Spinal cord (tissue), 10 donors: ENCODE results near the gene KIF22. TPM values are rescaled to one million over a fixed set of nuclear protein-coding genes. Genes with fewer than 3 reads are reported as not detected.
"Not testable (repeated sequence)": the region's sequence is repeated elsewhere in the genome, so short reads cannot be mapped to it uniquely, and the experiment has no call there.

Experiments
- DNase-seq, 6 donors: peaks; one replicate each; pipeline versions ENCODE4 v3.0.0 to v3.0.0-alpha.2; 2013 to 2015; ENCODE audit warnings: low spot score in 6 of 6, low read depth in 4 of 6
- H3K27ac ChIP-seq: one replicate; pipeline ENCODE4 v1.5.1; 2013; ENCODE audit warnings: low read depth, low read length, control low read depth
- H3K27me3 ChIP-seq: one replicate; pipeline ENCODE4 v1.6.1; 2013; ENCODE audit warnings: low read length; ENCODE audit not compliant: control insufficient read depth, insufficient read depth
- H3K36me3 ChIP-seq: one replicate; pipeline ENCODE4 v1.6.1; 2013; ENCODE audit warnings: low read length; ENCODE audit not compliant: control insufficient read depth, insufficient read depth
- H3K4me1 ChIP-seq: one replicate; pipeline ENCODE4 v1.6.1; 2013; ENCODE audit warnings: low read length; ENCODE audit not compliant: control insufficient read depth, insufficient read depth
- H3K4me3 ChIP-seq: one replicate; pipeline ENCODE4 v1.5.1; 2013; ENCODE audit warnings: low read depth, low read length, control low read depth
- H3K9me3 ChIP-seq: one replicate; pipeline ENCODE4 v1.6.1; 2013; ENCODE audit warnings: low read length; ENCODE audit not compliant: control insufficient read depth, insufficient read depth
- WGBS: methylation state at CpG from one replicate; pipeline ENCODE4 v1.1.5; 2013; ENCODE audit warnings: missing lambda C conversion rate; ENCODE audit not compliant: insufficient coverage; 5-methylcytosine and 5-hydroxymethylcytosine counted together
- polyA plus RNA-seq, 2 donors: library from polyadenylated mRNA; unstranded; fragments of 120-200 nt; gene quantifications; one replicate each; pipeline ENCODE4 v1.2.1, GENCODE V29; 2013; ENCODE audit not compliant: insufficient read length in 2 of 2
- total RNA-seq, 2 donors: library from RNA; depleted of rRNA in 1 of 2; stranded (reverse); fragments of 120-200 nt in 1 of 2; fragments of >200 nt in 1 of 2; gene quantifications; one replicate each; pipeline versions ENCODE4 v1.2.3 to v1.2.4, GENCODE V29; 2013 to 2014
- donor health status: healthy.

KIF22 gene
- total and polyA plus RNA-seq, 4 donors: 30.2 to 56.4 (median 49.5) TPM

DNA sequence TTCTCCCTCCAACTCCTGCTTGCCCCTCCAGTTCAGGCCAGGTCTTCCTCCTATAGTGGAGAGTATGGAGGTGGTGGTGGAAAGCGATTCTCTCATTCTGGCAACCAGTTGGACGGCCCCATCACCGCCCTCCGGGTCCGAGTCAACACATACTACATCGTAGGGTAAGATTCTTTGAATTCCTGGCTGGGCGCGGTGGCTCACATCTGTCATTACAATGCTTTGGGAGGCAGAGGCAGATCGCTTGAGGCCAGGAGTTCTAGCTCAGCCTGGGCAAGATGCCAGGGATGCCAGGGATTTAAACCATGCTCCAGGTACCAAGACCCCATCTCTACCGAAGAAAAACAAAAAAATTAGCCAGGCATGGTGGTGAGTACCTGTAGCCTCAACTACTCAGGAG is 11.1 kb upstream of the KIF22 start:
- Histone ChIP-seq H3K9me3 (no peaks in the 10 kb centered on the region), H3K4me1 (no peaks in the 10 kb centered on the region), H3K4me3 (no peak overlapping the region), H3K27ac (no peak overlapping the region), H3K27me3 (no peaks in the 10 kb centered on the region), H3K36me3 (no peaks in the 10 kb centered on the region)
- WGBS: 88% methylated on average over 4 of the region's 10 CpGs
- DNase-seq: no peak

DNA sequence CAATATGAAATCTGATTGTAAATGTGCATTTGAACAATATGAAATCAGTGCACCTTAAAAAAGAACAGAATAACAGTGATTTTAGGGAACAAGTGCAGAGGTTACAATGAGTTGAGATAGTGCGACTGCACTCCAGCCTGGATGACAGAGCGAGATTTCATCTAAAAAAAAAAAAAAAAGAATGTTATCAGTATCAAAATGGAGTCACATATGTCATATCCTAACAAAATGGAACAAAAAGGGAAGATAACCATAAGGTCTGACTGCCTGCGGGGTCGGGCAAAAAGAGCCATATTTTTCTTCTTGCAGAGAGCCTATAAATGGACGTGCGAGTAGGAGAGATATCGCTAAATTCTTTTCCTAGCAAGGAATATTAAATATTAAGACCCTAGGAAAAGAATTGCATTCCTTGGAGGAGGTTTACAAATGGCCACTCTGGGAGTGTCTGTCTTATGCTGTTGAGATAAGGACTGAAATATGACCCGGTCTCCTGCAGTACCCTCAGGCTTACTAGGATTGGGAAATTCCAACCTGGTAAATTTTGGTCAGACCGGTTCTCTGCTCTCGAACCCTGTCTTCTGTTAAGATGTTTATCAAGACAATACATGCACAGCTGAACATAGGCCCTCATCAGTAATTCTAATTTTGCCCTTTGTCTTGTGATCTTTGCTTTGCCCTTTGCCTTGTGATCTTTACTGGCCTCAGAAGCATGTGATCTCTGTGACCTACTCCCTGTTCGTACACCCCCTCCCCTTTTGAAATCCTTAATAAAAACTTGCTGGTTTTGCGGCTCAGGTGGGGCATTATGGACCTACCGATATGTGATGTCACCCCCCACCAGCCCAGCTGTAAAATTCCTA is 7.2 kb upstream of the KIF22 start:
- not testable (repeated sequence) for DNase-seq, H3K36me3 ChIP-seq, H3K27ac ChIP-seq, H3K27me3 ChIP-seq, H3K4me3 ChIP-seq, H3K9me3 ChIP-seq
- peaks cover 12% of the 10 kb centered on the region for H3K4me1 ChIP-seq
- 60% methylated on average over 6 of the region's 13 CpGs for WGBS

DNA sequence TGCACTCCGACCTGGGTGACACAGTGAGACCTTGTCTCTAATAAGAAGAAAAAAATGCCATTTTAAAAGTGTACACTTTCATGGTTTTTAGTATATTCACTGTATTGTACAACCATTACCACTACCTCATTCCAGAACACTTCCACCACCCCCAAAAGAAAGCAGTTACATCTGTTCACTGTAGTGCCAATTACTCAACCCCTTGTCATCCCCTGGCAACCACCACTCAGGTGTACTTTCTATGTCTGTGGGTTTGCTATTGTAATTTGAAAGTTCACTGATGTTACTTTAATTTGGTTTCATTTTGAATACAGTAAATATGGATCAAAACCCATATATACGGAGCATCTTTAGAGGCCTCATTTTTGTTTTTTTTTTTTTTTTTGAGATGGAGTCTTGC is 6.4 kb upstream of the KIF22 start:
- peaks cover 12% of the 10 kb centered on the region for H3K4me1 ChIP-seq
- no peaks in the 10 kb centered on the region for H3K36me3 ChIP-seq
- no peak for DNase-seq

GRCh38 chr16:29784901-29785500 is 5.5 kb upstream of the KIF22 start:
- H3K27ac ChIP-seq: no peak overlapping the region
- H3K4me1 ChIP-seq: peaks cover 18% of the 10 kb centered on the region
- H3K4me3 ChIP-seq: peak overlapping the region; percentile 43
- DNase-seq: peak in 2 of 6 donors; percentile 71 to 79
- 5% methylated on average over 33 of the region's 38 CpGs for WGBS
- H3K9me3 ChIP-seq: no peaks in the 10 kb centered on the region
- no peaks in the 10 kb centered on the region for H3K27me3 ChIP-seq
- H3K36me3 ChIP-seq: no peaks in the 10 kb centered on the region

More for the DNA sequence above, 6.4 kb upstream of the KIF22 start:
- Histone ChIP-seq H3K4me3 (no peak overlapping the region), H3K27ac (no peak overlapping the region), H3K27me3 (no peaks in the 10 kb centered on the region), H3K9me3 (no peaks in the 10 kb centered on the region)
- WGBS: no CpG with 5 or more reads among the region's 2 CpGs

DNA sequence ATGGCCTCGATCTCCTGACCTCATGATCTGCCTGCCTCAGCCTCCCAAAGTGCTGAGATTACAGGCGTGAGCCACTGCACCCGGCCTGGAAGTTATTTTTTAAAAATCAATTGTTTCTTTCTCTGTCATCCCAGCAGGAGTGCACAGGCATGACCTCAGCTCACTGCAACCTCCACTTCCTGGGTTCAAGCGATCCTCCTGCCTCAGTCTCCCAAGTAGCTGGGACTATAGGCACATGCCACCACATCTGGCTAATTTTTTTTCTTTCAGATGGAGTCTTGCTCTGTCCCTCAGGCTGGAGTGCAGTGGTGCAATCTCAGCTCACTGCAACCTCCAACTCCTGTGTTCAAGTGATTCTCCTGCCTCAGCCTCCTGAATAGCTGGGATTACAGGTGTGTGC is 3.4 kb upstream of the KIF22 start:
- DNase-seq, H3K27me3 ChIP-seq, H3K9me3 ChIP-seq, H3K4me3 ChIP-seq, H3K27ac ChIP-seq, H3K36me3 ChIP-seq: not testable (repeated sequence)
- WGBS: 88% methylated on average over 4 of the region's 4 CpGs
- H3K4me1 ChIP-seq: peaks cover 22% of the 10 kb centered on the region

DNA sequence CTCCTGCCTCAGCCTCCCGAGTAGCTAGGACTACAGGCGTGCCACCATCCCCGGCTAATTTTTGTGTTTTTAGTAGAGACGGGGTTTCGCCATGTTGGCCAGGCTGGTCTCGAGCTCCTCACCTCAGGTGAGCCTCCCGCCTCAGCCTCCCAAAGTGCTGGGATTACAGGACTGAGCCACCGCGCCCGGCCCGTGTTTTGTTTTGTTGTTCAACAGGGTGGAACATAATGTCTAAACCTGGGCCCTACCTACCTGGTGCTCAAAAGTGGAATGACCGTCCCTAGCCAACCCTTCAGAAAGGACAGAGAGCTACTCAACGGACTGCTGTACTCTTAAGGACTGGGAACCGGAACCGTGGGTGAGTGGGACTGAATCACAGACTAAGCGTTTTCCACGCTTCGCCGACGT is 772 bp upstream of the KIF22 start:
- Histone ChIP-seq H3K4me3 (peak overlapping the region; percentile 61), H3K27me3 (no peaks in the 10 kb centered on the region), H3K4me1 (peaks cover 28% of the 10 kb centered on the region), H3K27ac (peak overlapping the region; percentile 94), H3K36me3 (no peaks in the 10 kb centered on the region), H3K9me3 (no peaks in the 10 kb centered on the region)
- DNase-seq: no peak
- 57% methylated on average over 14 of the region's 20 CpGs for WGBS

DNA sequence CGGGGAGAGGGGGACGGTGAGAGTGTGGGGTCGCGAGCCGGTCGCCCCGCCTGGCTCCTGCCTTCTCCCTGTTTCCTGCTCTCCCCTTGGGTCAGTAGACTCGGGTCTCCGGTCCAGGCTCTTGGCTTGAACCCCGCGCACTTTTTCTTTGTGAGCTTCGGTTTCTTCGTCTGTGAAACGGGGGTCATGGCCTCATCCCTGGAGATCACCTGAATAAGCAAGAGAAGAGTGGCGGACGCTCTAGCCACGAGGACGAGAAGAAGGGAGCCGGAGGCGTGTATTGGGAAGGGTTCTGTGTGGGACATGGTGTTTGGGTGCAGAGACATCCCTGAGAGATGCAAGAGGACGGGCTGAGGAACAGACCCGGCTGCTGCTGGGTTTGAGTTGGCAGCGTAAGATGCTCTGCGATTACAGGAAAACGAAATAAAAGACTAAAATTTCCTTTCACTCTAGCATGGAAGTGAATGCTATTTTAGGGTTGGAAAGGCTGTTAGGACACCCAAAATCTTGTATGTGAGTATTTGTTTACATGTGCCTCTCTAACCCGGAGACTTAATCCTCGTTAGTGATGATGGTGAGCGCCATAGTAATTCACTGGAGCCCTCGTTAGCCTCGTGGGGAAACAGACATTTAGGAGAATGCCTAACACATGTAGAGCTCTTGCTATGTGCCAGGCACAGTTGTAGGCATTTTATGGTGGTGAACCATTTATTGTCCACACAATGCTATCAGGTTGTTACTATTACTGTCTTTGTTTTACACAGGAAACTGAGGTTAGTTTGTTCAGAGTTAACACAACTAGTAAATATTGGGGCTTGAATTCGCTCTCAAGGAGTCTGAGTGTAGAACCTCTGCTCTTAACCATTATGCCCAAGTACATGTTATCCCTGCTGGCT is 646 bp downstream of the KIF22 start:
- H3K4me1 ChIP-seq: peaks cover 18% of the 10 kb centered on the region
- DNase-seq: no peak
- WGBS: 0% methylated on average over 22 of the region's 31 CpGs

GRCh38 chr16:29791845-29792807 is 1.6 kb downstream of the KIF22 start:
- WGBS: 83% methylated on average over 5 of the region's 9 CpGs
- Histone ChIP-seq H3K4me3 (no peak overlapping the region), H3K4me1 (peaks cover 18% of the 10 kb centered on the region), H3K9me3 (no peaks in the 10 kb centered on the region), H3K36me3 (peaks cover 7% of the 10 kb centered on the region), H3K27ac (no peak overlapping the region), H3K27me3 (no peaks in the 10 kb centered on the region)
- no peak for DNase-seq

More for the DNA sequence above, 646 bp downstream of the KIF22 start:
- no peaks in the 10 kb centered on the region for H3K36me3 ChIP-seq
- H3K9me3 ChIP-seq: no peaks in the 10 kb centered on the region
- H3K4me3 ChIP-seq: peak overlapping the region; percentile 61
- H3K27ac ChIP-seq: peak overlapping the region; percentile 11
- H3K27me3 ChIP-seq: no peaks in the 10 kb centered on the region
